HEK293 (cell line): Measurements from ENCODE around the gene LIPH.
A peak's percentile ranks its signal among the peaks of the same experiment; 100 is the strongest.

Experiments used
- HOXC10 ChIP-seq: sonication (generic); formaldehyde crosslinking; IDR thresholded peaks from 2 replicates; pipeline ENCODE4 v1.8.1; 2023; ENCODE audit warnings: mild to moderate bottlenecking, missing genetic modification reagents
- KLF7 ChIP-seq: fragments of 450-650 bp; formaldehyde crosslinking; IDR thresholded peaks from 2 replicates; pipeline ENCODE4 v1.5.1; 2016; ENCODE audit warnings: missing biosample characterization, missing genetic modification characterization, borderline replicate concordance
- KLF9 ChIP-seq: fragments of 450-650 bp; formaldehyde crosslinking; IDR thresholded peaks from 2 replicates; pipeline ENCODE4 v1.5.1; 2016; ENCODE audit warnings: missing biosample characterization, missing genetic modification characterization, low read depth
- MEIS1 ChIP-seq: sonication (generic); formaldehyde crosslinking; IDR thresholded peaks from 2 replicates; pipeline ENCODE4 v1.8.1; 2022; ENCODE audit warnings: missing genetic modification reagents, mild to moderate bottlenecking, borderline replicate concordance
- MZF1 ChIP-seq: fragments of 450-650 bp; formaldehyde crosslinking; IDR thresholded peaks from 2 replicates; pipeline ENCODE4 v1.5.1; 2017; ENCODE audit warnings: missing biosample characterization, missing genetic modification characterization, borderline replicate concordance
- OSR2 ChIP-seq: fragments of 450-650 bp; formaldehyde crosslinking; IDR thresholded peaks from 2 replicates; pipeline ENCODE4 v1.5.1; 2016; ENCODE audit warnings: missing biosample characterization, missing genetic modification characterization
- RBAK ChIP-seq: fragments of 450-650 bp; formaldehyde crosslinking; IDR thresholded peaks from 2 replicates; pipeline ENCODE4 v1.5.1; 2016; ENCODE audit warnings: missing biosample characterization, missing genetic modification characterization
- SCRT2 ChIP-seq: fragments of 450-650 bp; formaldehyde crosslinking; IDR thresholded peaks from 2 replicates; pipeline ENCODE4 v1.5.1; 2016; ENCODE audit warnings: missing biosample characterization, missing genetic modification characterization
- SETDB1 ChIP-seq: IDR thresholded peaks from one replicate; pipeline ENCODE4 v1.6.1; 2017; ENCODE audit warnings: mild to moderate bottlenecking, low read length, moderate library complexity, mixed read lengths; ENCODE audit not compliant: insufficient read length
- SP3 ChIP-seq: fragments of 450-650 bp; formaldehyde crosslinking; IDR thresholded peaks from 2 replicates; pipeline ENCODE4 v1.5.1; 2016; ENCODE audit warnings: missing biosample characterization, missing genetic modification characterization
- TCF7L2 ChIP-seq: IDR thresholded peaks from 2 replicates; pipeline ENCODE4 v1.6.1; 2011; ENCODE audit warnings: low read depth, mild to moderate bottlenecking, inconsistent platforms, low read length, moderate library complexity, borderline replicate concordance
- YY2 ChIP-seq: fragments of 450-650 bp; formaldehyde crosslinking; IDR thresholded peaks from 2 replicates; pipeline ENCODE4 v1.5.1; 2016; ENCODE audit warnings: missing biosample characterization, missing genetic modification characterization
- ZBTB20 ChIP-seq: fragments of 450-650 bp; formaldehyde crosslinking; IDR thresholded peaks from 2 replicates; pipeline ENCODE4 v1.5.1; 2016; ENCODE audit warnings: missing biosample characterization, missing genetic modification characterization
- ZBTB21 ChIP-seq: fragments of 450-650 bp; formaldehyde crosslinking; IDR thresholded peaks from 2 replicates; pipeline ENCODE4 v1.5.1; 2017; ENCODE audit warnings: missing biosample characterization, missing genetic modification characterization
- ZBTB7A ChIP-seq: fragments of 450-650 bp; formaldehyde crosslinking; IDR thresholded peaks from 2 replicates; pipeline ENCODE4 v1.5.1; 2016; ENCODE audit warnings: low read depth, missing biosample characterization, missing genetic modification characterization
- ZFP41 ChIP-seq: fragments of 450-650 bp; formaldehyde crosslinking; IDR thresholded peaks from 2 replicates; pipeline ENCODE4 v1.5.1; 2016; ENCODE audit warnings: missing biosample characterization, missing genetic modification characterization, borderline replicate concordance
- ZIC2 ChIP-seq: fragments of 450-650 bp; formaldehyde crosslinking; IDR thresholded peaks from 2 replicates; pipeline ENCODE4 v1.5.1; 2016; ENCODE audit warnings: missing biosample characterization, missing genetic modification characterization
- ZNF114 ChIP-seq: fragments of 450-650 bp; formaldehyde crosslinking; IDR thresholded peaks from 2 replicates; pipeline ENCODE4 v1.5.0; 2017; ENCODE audit warnings: missing biosample characterization, missing genetic modification characterization
- ZNF121 ChIP-seq: fragments of 450-650 bp; formaldehyde crosslinking; IDR thresholded peaks from 2 replicates; pipeline ENCODE4 v1.5.1; 2016; ENCODE audit warnings: missing biosample characterization, missing genetic modification characterization
- ZNF155 ChIP-seq: fragments of 450-650 bp; formaldehyde crosslinking; IDR thresholded peaks from 2 replicates; pipeline ENCODE4 v1.5.1; 2016; ENCODE audit warnings: missing biosample characterization, missing genetic modification characterization
- ZNF19 ChIP-seq: fragments of 450-650 bp; formaldehyde crosslinking; IDR thresholded peaks from 2 replicates; pipeline ENCODE4; 2016; ENCODE audit warnings: missing biosample characterization, missing genetic modification characterization, low read depth
- ZNF211 ChIP-seq: fragments of 450-650 bp; formaldehyde crosslinking; IDR thresholded peaks from 2 replicates; pipeline ENCODE4 v1.5.1; 2016; ENCODE audit warnings: low read depth, missing biosample characterization, missing genetic modification characterization
- ZNF214 ChIP-seq: fragments of 450-650 bp; formaldehyde crosslinking; IDR thresholded peaks from 2 replicates; pipeline ENCODE4 v1.5.1; 2017; ENCODE audit warnings: missing biosample characterization, mild to moderate bottlenecking, missing genetic modification characterization, borderline replicate concordance
- ZNF223 ChIP-seq: fragments of 450-650 bp; formaldehyde crosslinking; IDR thresholded peaks from 2 replicates; pipeline ENCODE4 v1.5.1; 2016; ENCODE audit warnings: missing biosample characterization, missing genetic modification characterization
- ZNF311 ChIP-seq: fragments of 450-650 bp; formaldehyde crosslinking; IDR thresholded peaks from 2 replicates; pipeline ENCODE4 v1.5.1; 2017; ENCODE audit warnings: missing biosample characterization, missing genetic modification characterization, borderline replicate concordance
- ZNF394 ChIP-seq: fragments of 450-650 bp; formaldehyde crosslinking; IDR thresholded peaks from 2 replicates; pipeline ENCODE4 v1.5.1; 2016; ENCODE audit warnings: missing biosample characterization, missing genetic modification characterization, mild to moderate bottlenecking, moderate library complexity, borderline replicate concordance
- ZNF426 ChIP-seq: fragments of 450-650 bp; formaldehyde crosslinking; IDR thresholded peaks from 2 replicates; pipeline ENCODE4 v1.5.1; 2017; ENCODE audit warnings: missing biosample characterization, missing genetic modification characterization, mild to moderate bottlenecking, inconsistent platforms, moderate library complexity
- ZNF433 ChIP-seq: fragments of 450-650 bp; formaldehyde crosslinking; IDR thresholded peaks from 2 replicates; pipeline ENCODE4 v1.5.1; 2016; ENCODE audit warnings: missing biosample characterization, missing genetic modification characterization, low read depth
- ZNF510 ChIP-seq: fragments of 450-650 bp; formaldehyde crosslinking; IDR thresholded peaks from 2 replicates; pipeline ENCODE4 v1.5.1; 2018; ENCODE audit warnings: mild to moderate bottlenecking, missing genetic modification characterization, missing biosample characterization; ENCODE audit not compliant: insufficient replicate concordance
- ZNF521 ChIP-seq: fragments of 450-650 bp; formaldehyde crosslinking; IDR thresholded peaks from 2 replicates; pipeline ENCODE4 v1.5.1; 2017; ENCODE audit warnings: missing biosample characterization, mild to moderate bottlenecking, missing genetic modification characterization
- ZNF600 ChIP-seq: fragments of 450-650 bp; formaldehyde crosslinking; IDR thresholded peaks from 2 replicates; pipeline ENCODE4 v1.5.1; 2016; ENCODE audit warnings: missing biosample characterization, missing genetic modification characterization
- ZNF621 ChIP-seq: fragments of 450-650 bp; formaldehyde crosslinking; IDR thresholded peaks from 2 replicates; pipeline ENCODE4 v1.5.1; 2017; ENCODE audit warnings: missing biosample characterization, missing genetic modification characterization
- ZNF660 ChIP-seq: fragments of 450-650 bp; IDR thresholded peaks from 2 replicates; pipeline ENCODE4 v1.5.1; 2018; ENCODE audit warnings: missing biosample characterization, mild to moderate bottlenecking, missing genetic modification characterization
- ZNF776 ChIP-seq: fragments of 450-650 bp; formaldehyde crosslinking; IDR thresholded peaks from 2 replicates; pipeline ENCODE4 v1.5.0; 2017; ENCODE audit warnings: missing biosample characterization, missing genetic modification characterization, borderline replicate concordance
- ZNF791 ChIP-seq: fragments of 450-650 bp; formaldehyde crosslinking; IDR thresholded peaks from 2 replicates; pipeline ENCODE4 v1.5.1; 2016; ENCODE audit warnings: missing biosample characterization, missing genetic modification characterization
- ZSCAN16 ChIP-seq: fragments of 450-650 bp; formaldehyde crosslinking; IDR thresholded peaks from 2 replicates; pipeline ENCODE4 v1.5.1; 2016; ENCODE audit warnings: missing biosample characterization, missing genetic modification characterization
- ZSCAN23 ChIP-seq: fragments of 450-650 bp; formaldehyde crosslinking; IDR thresholded peaks from 2 replicates; pipeline ENCODE4 v1.5.1; 2016; ENCODE audit warnings: missing biosample characterization, missing genetic modification characterization
- TF ChIP-seq, protein P1 (sequence below): fragments of 450-650 bp; formaldehyde crosslinking; IDR thresholded peaks from 2 replicates; pipeline ENCODE4 v1.5.1; 2016; ENCODE audit warnings: missing biosample characterization, missing genetic modification characterization
- TF ChIP-seq, protein P2 (sequence below): fragments of 450-650 bp; formaldehyde crosslinking; IDR thresholded peaks from 2 replicates; pipeline ENCODE4 v1.5.1; 2016; ENCODE audit warnings: missing biosample characterization, missing genetic modification characterization

The LIPH gene

DNA sequence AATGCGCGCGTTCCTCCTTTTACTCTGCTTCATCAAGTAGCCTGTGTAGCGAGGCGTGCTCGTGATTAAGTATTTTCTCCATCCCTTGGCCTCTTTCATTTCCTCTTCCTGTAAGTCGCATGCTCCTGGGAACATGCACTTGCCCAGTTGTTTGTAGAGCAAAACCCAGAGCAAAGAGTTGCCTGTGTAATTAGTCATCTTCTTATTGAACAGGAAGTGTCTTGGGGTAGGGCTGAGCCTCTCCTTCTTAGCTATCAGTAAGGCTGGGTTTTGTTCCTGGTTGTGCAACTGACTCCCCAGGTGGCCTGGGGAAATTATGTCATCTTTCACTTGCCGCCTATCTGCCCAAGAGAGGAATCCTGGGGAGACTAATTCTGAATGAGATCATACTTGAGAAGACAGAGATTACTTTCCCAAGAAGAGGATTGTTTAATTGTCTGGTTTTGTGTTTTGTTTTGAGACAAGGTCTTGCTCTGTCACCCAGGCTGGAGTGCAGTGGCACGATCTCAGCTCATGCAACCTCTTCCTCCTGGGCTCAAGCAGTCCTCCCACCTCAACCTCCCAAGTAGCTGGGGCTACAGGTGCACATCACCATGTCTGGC, 14.9 kb downstream of the LIPH start (continued):
- TF ChIP-seq, protein P1, sequence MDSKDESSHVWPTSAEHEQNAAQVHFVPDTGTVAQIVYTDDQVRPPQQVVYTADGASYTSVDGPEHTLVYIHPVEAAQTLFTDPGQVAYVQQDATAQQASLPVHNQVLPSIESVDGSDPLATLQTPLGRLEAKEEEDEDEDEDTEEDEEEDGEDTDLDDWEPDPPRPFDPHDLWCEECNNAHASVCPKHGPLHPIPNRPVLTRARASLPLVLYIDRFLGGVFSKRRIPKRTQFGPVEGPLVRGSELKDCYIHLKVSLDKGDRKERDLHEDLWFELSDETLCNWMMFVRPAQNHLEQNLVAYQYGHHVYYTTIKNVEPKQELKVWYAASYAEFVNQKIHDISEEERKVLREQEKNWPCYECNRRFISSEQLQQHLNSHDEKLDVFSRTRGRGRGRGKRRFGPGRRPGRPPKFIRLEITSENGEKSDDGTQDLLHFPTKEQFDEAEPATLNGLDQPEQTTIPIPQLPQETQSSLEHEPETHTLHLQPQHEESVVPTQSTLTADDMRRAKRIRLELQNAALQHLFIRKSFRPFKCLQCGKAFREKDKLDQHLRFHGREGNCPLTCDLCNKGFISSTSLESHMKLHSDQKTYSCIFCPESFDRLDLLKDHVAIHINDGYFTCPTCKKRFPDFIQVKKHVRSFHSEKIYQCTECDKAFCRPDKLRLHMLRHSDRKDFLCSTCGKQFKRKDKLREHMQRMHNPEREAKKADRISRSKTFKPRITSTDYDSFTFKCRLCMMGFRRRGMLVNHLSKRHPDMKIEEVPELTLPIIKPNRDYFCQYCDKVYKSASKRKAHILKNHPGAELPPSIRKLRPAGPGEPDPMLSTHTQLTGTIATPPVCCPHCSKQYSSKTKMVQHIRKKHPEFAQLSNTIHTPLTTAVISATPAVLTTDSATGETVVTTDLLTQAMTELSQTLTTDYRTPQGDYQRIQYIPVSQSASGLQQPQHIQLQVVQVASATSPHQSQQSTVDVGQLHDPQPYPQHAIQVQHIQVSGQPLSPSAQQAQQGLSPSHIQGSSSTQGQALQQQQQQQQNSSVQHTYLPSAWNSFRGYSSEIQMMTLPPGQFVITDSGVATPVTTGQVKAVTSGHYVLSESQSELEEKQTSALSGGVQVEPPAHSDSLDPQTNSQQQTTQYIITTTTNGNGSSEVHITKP (tag by site-specific recombination) = peak; percentile 82
- TF ChIP-seq MZF1 (peak; percentile 24; the same call in 1 of the 2 replicates), ZSCAN16 (tag by site-specific recombination) (no peak), ZNF114 (tag by site-specific recombination) (no peak), ZNF791 (tag by site-specific recombination) (no peak), ZSCAN23 (tag by site-specific recombination) (peak; percentile 78; the same call in 1 of the 2 replicates), ZNF19 (tag by site-specific recombination) (no peak), ZNF223 (tag by site-specific recombination) (no peak), KLF7 (no peak), ZNF214 (tag by site-specific recombination) (no peak), ZBTB21 (peak; percentile 92), ZFP41 (no peak), ZNF311 (no peak), ZNF600 (peak; percentile 77), KLF9 (tag by site-specific recombination) (no peak; the same call in 1 of the 2 replicates), ZBTB20 (tag by site-specific recombination) (no peak), ZNF521 (tag by site-specific recombination) (no peak), ZNF394 (tag by site-specific recombination) (peak; percentile 59; the same call in 1 of the 2 replicates), OSR2 (tag by site-specific recombination) (peak; percentile 34; the same call in 1 of the 2 replicates), TCF7L2 (peak; percentile 50; the same call in 1 of the 2 replicates), ZNF433 (tag by site-specific recombination) (no peak), ZNF660 (tag by site-specific recombination) (peak; percentile 97), ZNF426 (tag by site-specific recombination) (no peak), ZNF155 (tag by site-specific recombination) (no peak), MEIS1 (CRISPR knock-in tag) (no peak), ZNF621 (tag by site-specific recombination) (no peak), ZBTB7A (no peak), RBAK (tag by site-specific recombination) (no peak), SP3 (tag by site-specific recombination) (0 out of 2 replicates have a peak, but pooled peaks have one; percentile 36), SCRT2 (tag by site-specific recombination) (peak; percentile 70), HOXC10 (no peak), ZNF776 (tag by site-specific recombination) (no peak), ZIC2 (tag by site-specific recombination) (peak; percentile 84), SETDB1 (no peak), ZNF211 (tag by site-specific recombination) (no peak), ZNF510 (tag by site-specific recombination) (no peak), ZNF121 (no peak), YY2 (tag by site-specific recombination) (no peak)
- TF ChIP-seq, protein P2, sequence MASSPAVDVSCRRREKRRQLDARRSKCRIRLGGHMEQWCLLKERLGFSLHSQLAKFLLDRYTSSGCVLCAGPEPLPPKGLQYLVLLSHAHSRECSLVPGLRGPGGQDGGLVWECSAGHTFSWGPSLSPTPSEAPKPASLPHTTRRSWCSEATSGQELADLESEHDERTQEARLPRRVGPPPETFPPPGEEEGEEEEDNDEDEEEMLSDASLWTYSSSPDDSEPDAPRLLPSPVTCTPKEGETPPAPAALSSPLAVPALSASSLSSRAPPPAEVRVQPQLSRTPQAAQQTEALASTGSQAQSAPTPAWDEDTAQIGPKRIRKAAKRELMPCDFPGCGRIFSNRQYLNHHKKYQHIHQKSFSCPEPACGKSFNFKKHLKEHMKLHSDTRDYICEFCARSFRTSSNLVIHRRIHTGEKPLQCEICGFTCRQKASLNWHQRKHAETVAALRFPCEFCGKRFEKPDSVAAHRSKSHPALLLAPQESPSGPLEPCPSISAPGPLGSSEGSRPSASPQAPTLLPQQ (tag by site-specific recombination) = peak; percentile 76
